AG04449 (cell line): ENCODE data around the gene DCAF11.

Experiments
- CTCF ChIA-PET: fragments of 350-600 bp; formaldehyde crosslinking; extraction: SDS; loops from one replicate; lab custom pipeline; 2021; ENCODE audit warnings: antibody characterized with exemption; lab: Yijun Ruan, JAX
- POLR2A ChIA-PET: fragments of 400-600, 350-600 bp; formaldehyde crosslinking; extraction: SDS; loops from one replicate; lab custom pipeline; 2020; ENCODE audit warnings: antibody characterized with exemption, inconsistent platforms; lab: Yijun Ruan, JAX
- DNase-seq: peaks from one replicate; pipeline ENCODE4 v3.0.0-alpha.2; 2010; ENCODE audit warnings: low read depth, low spot score
- H3K4me3 ChIP-seq: 2 replicates; pipeline ENCODE4 v1.5.1; 2011; ENCODE audit warnings: low read depth, mild to moderate bottlenecking, control low read depth, low read length
- TF ChIP-seq, protein P1 (sequence below): IDR thresholded peaks from one replicate; pipeline ENCODE4 v1.5.1; 2011; ENCODE audit warnings: mild to moderate bottlenecking, moderate library complexity, low read length, control low read depth, inconsistent platforms; ENCODE audit not compliant: insufficient read depth; ENCODE audit errors: missing control alignments

Gene DCAF11

DNA sequence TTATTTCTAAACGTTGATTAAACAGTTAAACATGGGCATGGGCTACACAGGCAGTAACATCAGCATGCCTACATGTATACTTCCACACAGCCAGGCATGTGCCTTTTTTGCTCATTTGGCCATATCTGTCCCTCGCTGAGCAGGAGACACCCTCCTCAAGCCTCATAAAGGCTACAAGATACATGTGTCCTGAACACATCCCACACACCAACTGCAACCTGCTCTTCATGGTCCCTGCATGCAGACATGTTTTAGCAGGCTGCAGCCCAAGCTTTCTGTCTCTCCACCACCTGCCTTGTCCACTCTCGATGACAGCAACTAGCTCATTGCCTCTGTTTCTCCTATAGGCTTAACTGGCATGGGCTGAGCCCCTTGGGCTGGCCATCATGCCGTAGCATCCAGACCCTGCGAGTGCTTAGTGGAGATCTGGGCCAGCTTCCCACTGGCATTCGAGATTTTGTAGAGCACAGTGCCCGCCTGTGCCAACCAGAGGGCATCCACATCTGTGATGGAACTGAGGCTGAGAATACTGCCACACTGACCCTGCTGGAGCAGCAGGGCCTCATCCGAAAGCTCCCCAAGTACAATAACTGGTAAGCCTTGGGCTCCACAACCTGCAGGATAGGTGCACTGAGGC is 17.9 kb upstream of the DCAF11 start:
- H3K4me3 ChIP-seq, result no peak overlapping the region
- ChIA-PET CTCF (interaction anchor here (0.7 to 12.8 kb wide), 6 partner anchors 10 to 64 kb away, joined by 3 to 536 read pairs (median 10); partner anchors contain the start of genes IRF9 and PSME2), POLR2A (interaction anchor here (0.7 to 0.9 kb wide), 2 partner anchors 9 to 12 kb away, joined by 3 to 4 read pairs; no protein-coding TSS in a partner anchor)
- no peak for DNase-seq
- TF ChIP-seq, protein P1, sequence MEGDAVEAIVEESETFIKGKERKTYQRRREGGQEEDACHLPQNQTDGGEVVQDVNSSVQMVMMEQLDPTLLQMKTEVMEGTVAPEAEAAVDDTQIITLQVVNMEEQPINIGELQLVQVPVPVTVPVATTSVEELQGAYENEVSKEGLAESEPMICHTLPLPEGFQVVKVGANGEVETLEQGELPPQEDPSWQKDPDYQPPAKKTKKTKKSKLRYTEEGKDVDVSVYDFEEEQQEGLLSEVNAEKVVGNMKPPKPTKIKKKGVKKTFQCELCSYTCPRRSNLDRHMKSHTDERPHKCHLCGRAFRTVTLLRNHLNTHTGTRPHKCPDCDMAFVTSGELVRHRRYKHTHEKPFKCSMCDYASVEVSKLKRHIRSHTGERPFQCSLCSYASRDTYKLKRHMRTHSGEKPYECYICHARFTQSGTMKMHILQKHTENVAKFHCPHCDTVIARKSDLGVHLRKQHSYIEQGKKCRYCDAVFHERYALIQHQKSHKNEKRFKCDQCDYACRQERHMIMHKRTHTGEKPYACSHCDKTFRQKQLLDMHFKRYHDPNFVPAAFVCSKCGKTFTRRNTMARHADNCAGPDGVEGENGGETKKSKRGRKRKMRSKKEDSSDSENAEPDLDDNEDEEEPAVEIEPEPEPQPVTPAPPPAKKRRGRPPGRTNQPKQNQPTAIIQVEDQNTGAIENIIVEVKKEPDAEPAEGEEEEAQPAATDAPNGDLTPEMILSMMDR, result no peak

DNA sequence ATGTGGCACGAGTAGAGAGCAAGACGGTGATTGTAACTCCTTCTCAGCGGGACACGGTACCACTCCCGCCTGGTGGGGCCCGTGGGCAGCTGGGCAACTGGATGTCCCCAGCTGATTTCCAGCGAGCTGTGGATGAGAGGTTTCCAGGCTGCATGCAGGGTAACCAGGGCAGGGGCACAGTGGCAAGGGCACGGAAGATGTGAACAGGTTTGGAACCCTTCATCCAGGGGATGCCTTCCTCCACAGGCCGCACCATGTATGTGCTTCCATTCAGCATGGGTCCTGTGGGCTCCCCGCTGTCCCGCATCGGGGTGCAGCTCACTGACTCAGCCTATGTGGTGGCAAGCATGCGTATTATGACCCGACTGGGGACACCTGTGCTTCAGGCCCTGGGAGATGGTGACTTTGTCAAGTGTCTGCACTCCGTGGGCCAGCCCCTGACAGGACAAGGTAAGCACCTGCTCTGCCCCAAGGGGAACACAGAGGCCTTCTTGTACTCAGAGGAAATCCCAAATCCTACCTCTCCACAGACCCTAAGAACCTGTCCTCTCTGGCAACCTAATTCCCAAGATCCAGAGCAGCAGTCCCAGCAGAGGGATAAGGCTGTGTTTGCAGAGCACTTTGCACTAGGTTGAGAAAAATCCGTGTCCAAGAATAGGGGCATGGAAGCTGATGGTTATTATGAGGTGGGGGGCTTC is 16.2 kb upstream of the DCAF11 start:
- ChIA-PET CTCF (interaction anchor here (0.6 to 12.8 kb wide), 5 partner anchors 9 to 210 kb away, joined by 3 to 536 read pairs (median 3); partner anchors contain the start of genes CHMP4A and CIDEB), POLR2A (no interaction called here)
- H3K4me3 ChIP-seq, result no peak overlapping the region
- TF ChIP-seq, protein P1, result no peak
- no peak for DNase-seq

DNA sequence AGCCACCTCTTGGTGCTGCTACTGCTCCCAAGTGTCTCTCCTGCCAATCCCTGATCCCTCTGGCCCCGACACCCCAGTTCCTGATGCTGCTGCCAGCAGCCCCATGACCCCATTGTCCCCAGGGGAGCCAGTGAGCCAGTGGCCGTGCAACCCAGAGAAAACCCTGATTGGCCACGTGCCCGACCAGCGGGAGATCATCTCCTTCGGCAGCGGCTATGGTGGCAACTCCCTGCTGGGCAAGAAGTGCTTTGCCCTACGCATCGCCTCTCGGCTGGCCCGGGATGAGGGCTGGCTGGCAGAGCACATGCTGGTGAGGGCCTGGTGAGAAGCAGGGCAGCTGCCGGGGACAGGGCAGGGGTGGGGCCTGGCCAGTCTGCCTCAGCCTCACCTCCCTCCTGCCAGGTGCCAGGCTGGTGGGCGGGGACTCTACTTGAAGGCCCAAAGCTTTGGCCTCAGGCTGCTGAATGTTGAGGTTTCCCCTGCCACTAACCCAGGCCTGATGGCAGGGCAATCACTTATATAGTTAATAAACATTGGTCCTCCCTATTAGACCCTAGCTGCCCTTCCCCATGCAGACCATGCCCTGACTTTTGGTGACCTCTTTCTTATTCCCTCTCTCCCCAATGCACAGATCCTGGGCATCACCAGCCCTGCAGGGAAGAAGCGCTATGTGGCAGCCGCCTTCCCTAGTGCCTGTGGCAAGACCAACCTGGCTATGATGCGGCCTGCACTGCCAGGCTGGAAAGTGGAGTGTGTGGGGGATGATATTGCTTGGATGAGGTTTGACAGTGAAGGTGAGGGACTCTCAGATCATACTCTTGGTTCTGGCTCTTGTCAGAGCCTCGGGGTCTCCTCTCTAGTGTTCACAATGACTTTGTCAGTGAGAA is 15.4 kb upstream of the DCAF11 start:
- TF ChIP-seq, protein P1, result no peak
- POLR2A ChIA-PET, result no interaction called here
- CTCF ChIA-PET, result interaction anchor here (1.2 to 12.8 kb wide), 3 partner anchors 8 to 39 kb away, joined by 14 to 536 read pairs (median 164); no protein-coding TSS in a partner anchor
- H3K4me3 ChIP-seq, result no peak overlapping the region
- no peak for DNase-seq

DNA sequence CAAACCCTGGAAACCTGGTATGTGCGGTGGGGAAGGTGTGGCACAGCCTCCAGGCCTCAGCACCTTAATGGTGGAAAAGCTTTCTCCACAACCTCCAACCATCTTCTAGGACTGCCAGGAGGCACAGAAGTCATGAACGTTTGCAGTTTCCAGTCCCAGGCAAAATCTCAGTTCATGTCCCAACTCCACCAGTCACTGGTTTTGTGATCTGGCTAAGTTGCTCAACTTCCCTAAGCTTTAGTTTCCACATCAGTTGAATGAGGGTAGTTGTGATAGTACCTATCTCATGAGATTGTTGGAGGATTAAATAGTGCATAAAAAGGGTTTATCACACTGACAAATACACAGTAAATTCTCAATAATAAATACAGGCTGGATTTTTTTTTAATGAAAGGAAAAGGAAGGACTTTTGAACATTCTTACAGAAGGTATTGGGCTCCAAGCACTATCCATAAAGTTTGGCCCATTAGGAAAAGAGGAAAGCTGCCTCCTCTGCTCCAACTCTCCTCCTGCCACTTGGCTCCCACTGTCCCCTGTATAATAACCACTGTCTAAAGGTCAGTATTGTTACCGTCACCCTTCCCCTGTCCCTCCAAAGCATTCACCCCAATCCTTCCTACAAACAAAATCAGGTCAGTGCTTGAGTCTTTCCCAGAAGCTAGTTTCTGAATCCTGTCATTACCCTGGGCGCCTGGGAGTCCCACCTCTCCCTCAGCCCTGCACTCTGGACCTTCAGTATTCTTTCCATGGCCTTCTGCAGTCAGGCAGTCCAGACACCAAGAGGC is 14.2 kb upstream of the DCAF11 start:
- CTCF ChIA-PET, result interaction anchor here (1.2 to 12.8 kb wide), 4 partner anchors 9 to 42 kb away, joined by 5 to 536 read pairs (median 12); no protein-coding TSS in a partner anchor
- DNase-seq, result no peak
- no peak overlapping the region for H3K4me3 ChIP-seq
- POLR2A ChIA-PET, result interaction anchor here (1.9 kb wide), 1 partner anchor 14 kb away, joined by 5 read pairs; the partner anchor contains the start of genes DCAF11 and NRL
- TF ChIP-seq, protein P1, result no peak

DNA sequence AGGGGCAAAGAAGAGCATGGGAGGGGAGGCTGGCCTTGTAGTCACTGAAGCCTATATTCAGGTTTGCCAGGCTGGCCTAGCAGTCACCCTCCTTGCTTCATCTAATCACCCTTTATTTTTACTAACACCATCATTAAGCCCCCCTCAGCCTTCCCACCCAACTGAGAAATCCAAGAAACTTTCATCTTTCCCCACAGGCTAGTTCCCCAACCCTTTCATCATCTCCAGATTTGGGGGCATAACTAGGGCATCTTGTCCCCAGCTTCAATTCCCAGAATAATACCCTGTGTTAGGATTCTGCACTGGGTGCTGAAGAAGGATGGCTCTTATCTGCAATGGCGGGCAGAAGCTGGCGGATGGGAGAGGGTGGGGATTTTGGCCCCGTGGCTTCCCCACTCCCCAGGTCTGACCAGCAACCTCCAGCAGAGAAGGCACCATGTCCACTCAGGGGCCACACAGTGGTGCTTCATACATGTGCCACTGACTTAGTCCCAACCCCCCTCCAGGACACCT is 13.5 kb upstream of the DCAF11 start:
- TF ChIP-seq, protein P1, result no peak
- H3K4me3 ChIP-seq, result no peak overlapping the region
- POLR2A ChIA-PET, result interaction anchor here (1.9 kb wide), 1 partner anchor 13 kb away, joined by 5 read pairs; the partner anchor contains the start of genes DCAF11 and NRL
- CTCF ChIA-PET, result interaction anchor here (1.7 to 1.9 kb wide), 2 partner anchors 10 to 42 kb away, joined by 5 to 11 read pairs; no protein-coding TSS in a partner anchor
- no peak for DNase-seq
